HepG2 (cell line): Measurements from ENCODE around the gene ACSL5. TPM values are rescaled to one million over a fixed set of nuclear protein-coding genes. Genes with fewer than 3 reads are reported as not detected.

ENCODE experiments used
- ATF1 ChIP-seq: IDR thresholded peaks from 2 replicates; pipeline ENCODE4 v1.6.1; 2016; ENCODE audit warnings: mild to moderate bottlenecking, control low read depth
- FOSL1 ChIP-seq: sonication (generic); formaldehyde crosslinking; IDR thresholded peaks from 2 replicates; pipeline ENCODE4 v1.9.0; 2021; ENCODE audit warnings: missing genetic modification reagents, borderline replicate concordance
- HBP1 ChIP-seq: IDR thresholded peaks from 2 replicates; pipeline ENCODE4 v1.6.1; 2016; ENCODE audit warnings: low read depth, control low read depth
- HMG20A ChIP-seq: IDR thresholded peaks from 2 replicates; pipeline ENCODE4 v1.6.1; 2016; ENCODE audit warnings: borderline replicate concordance
- IKZF5 ChIP-seq: IDR thresholded peaks from 2 replicates; pipeline ENCODE4 v1.6.1; 2018; ENCODE audit warnings: missing genetic modification reagents, mild to moderate bottlenecking, missing compliant biosample characterization
- MTA1 ChIP-seq: sonication (generic); formaldehyde crosslinking; IDR thresholded peaks from 2 replicates; pipeline ENCODE4 v1.4.0; 2020; ENCODE audit warnings: missing genetic modification reagents, mild to moderate bottlenecking, borderline replicate concordance
- NFE2L2 ChIP-seq: fragments of 150-350 bp; IDR thresholded peaks from 2 replicates; pipeline ENCODE4 v1.6.1; 2014; ENCODE audit warnings: low read length
- PREB ChIP-seq: sonication (generic); formaldehyde crosslinking; IDR thresholded peaks from 2 replicates; pipeline ENCODE4 v1.4.0; 2020; ENCODE audit warnings: missing genetic modification reagents
- RBM39 ChIP-seq: fragments of 200-400 bp; formaldehyde crosslinking; IDR thresholded peaks from one replicate; pipeline ENCODE4 v1.6.1; 2018; ENCODE audit warnings: antibody characterized with exemption, mild to moderate bottlenecking, low read depth, low read length; ENCODE audit not compliant: poor library complexity, severe bottlenecking
- SIN3A ChIP-seq: IDR thresholded peaks from 2 replicates; pipeline ENCODE4 v1.6.1; 2011; ENCODE audit warnings: low read depth, mild to moderate bottlenecking, control low read depth, low read length, borderline replicate concordance
- THRA ChIP-seq: sonication (generic); formaldehyde crosslinking; IDR thresholded peaks from 2 replicates; pipeline ENCODE4 v1.4.0; 2020; ENCODE audit warnings: missing genetic modification reagents, borderline replicate concordance
- ZNF124 ChIP-seq: sonication (generic); formaldehyde crosslinking; IDR thresholded peaks from 2 replicates; pipeline ENCODE4 v1.4.0; 2020; ENCODE audit warnings: missing genetic modification reagents
- ZNF136 ChIP-seq: sonication (generic); formaldehyde crosslinking; IDR thresholded peaks from 2 replicates; pipeline ENCODE4 v1.8.1; 2022; ENCODE audit warnings: low read depth, mild to moderate bottlenecking, moderate library complexity, missing genetic modification reagents
- ZNF362 ChIP-seq: sonication (generic); formaldehyde crosslinking; IDR thresholded peaks from 2 replicates; pipeline ENCODE4 v1.4.0; 2020; ENCODE audit warnings: missing genetic modification reagents, mild to moderate bottlenecking, borderline replicate concordance
- ZNF766 ChIP-seq: sonication (generic); formaldehyde crosslinking; IDR thresholded peaks from 2 replicates; pipeline ENCODE4 v1.5.0; 2020; ENCODE audit warnings: missing genetic modification reagents, borderline replicate concordance
- ZNF768 ChIP-seq: sonication (generic); formaldehyde crosslinking; IDR thresholded peaks from 2 replicates; pipeline ENCODE4 v1.4.0; 2020; ENCODE audit warnings: missing genetic modification reagents
- ZNF782 ChIP-seq: sonication (generic); formaldehyde crosslinking; IDR thresholded peaks from 2 replicates; pipeline ENCODE4 v1.4.0; 2020; ENCODE audit warnings: missing genetic modification reagents, mild to moderate bottlenecking, borderline replicate concordance
- ZNF839 ChIP-seq: sonication (generic); formaldehyde crosslinking; IDR thresholded peaks from 2 replicates; pipeline ENCODE4 v1.4.0; 2020; ENCODE audit warnings: missing genetic modification reagents, mild to moderate bottlenecking, borderline replicate concordance
- polyA plus RNA-seq, 8 experiments: library from polyadenylated mRNA; depleted of rRNA in 3 of 8; stranded (reverse) in 7 of 8; unstranded in 1 of 8; fragments of >200 nt; fragmentation: Illumina TruSeq in 4 of 8; extraction: Trizol in 4 of 8; gene quantifications; 2 replicates each; pipeline versions ENCODE4 v1.2.1 to v1.2.3, GENCODE V29; 2011 to 2016; ENCODE audit warnings: low read depth in 4 of 8, missing spikeins in 1 of 8, mixed read lengths in 1 of 8; ENCODE audit not compliant: insufficient read depth in 1 of 8
- total RNA-seq, 5 experiments: library from RNA; depleted of rRNA; stranded (reverse); fragments of >200 nt; fragmentation: Illumina TruSeq; extraction: Trizol; gene quantifications; 2 replicates each; pipeline ENCODE4 v1.2.3, GENCODE V29; 2016; ENCODE audit warnings: low read depth in 1 of 5

The ACSL5 gene
- total and polyA plus RNA-seq, 2 of the 13 experiments (the other 11 are each of a cell fraction or from before 2014, with no cell fraction given): 56.4 to 82.5 TPM

GRCh38 chr10:112446855-112447619, 73.1 kb downstream of the ACSL5 start, which contains the start of the genes VTI1A and ZDHHC6 (continued):
- TF ChIP-seq ATF1 (CRISPR knock-in tag) (peak; percentile 86), IKZF5 (CRISPR knock-in tag) (0 out of 2 replicates have a peak, but pooled peaks have one; percentile 18), PREB (CRISPR knock-in tag) (no peak), THRA (CRISPR knock-in tag) (0 out of 2 replicates have a peak, but pooled peaks have one; percentile 23), NFE2L2 (no peak), ZNF839 (CRISPR knock-in tag) (peak; percentile 91), HBP1 (CRISPR knock-in tag) (peak; percentile 65), ZNF362 (CRISPR knock-in tag) (0 out of 2 replicates have a peak, but pooled peaks have one; percentile 37), ZNF768 (CRISPR knock-in tag) (peak; percentile 32; the same call in 1 of the 2 replicates), SIN3A (peak; percentile 76; the same call in 1 of the 2 replicates), FOSL1 (no peak), ZNF136 (CRISPR knock-in tag) (no peak), ZNF782 (CRISPR knock-in tag) (0 out of 2 replicates have a peak, but pooled peaks have one; percentile 42), ZNF124 (CRISPR knock-in tag) (no peak), HMG20A (CRISPR knock-in tag) (no peak), ZNF766 (no peak), MTA1 (CRISPR knock-in tag) (peak; percentile 43; the same call in 1 of the 2 replicates), RBM39 (peak; percentile 38)
